Glutamatergic neuron (in vitro differentiated cells): ENCODE data around the gene GBX1. TPM values are rescaled to one million over a fixed set of nuclear protein-coding genes. Genes with fewer than 3 reads are reported as not detected.

ENCODE experiments used
- DNase-seq: peaks from one replicate; pipeline ENCODE4 v3.0.0; 2022
- H3K27ac Mint-ChIP-seq: one replicate; pipeline ENCODE4 v1.8.0; 2020; ENCODE audit warnings: mild to moderate bottlenecking, mixed read lengths, inconsistent platforms; ENCODE audit not compliant: unreplicated experiment
- H3K27me3 Mint-ChIP-seq: one replicate; pipeline ENCODE4 v1.8.0; 2020; ENCODE audit warnings: mild to moderate bottlenecking, moderate library complexity, mixed read lengths, inconsistent platforms; ENCODE audit not compliant: unreplicated experiment
- H3K36me3 Mint-ChIP-seq: one replicate; pipeline ENCODE4 v1.8.0; 2020; ENCODE audit warnings: mild to moderate bottlenecking, mixed read lengths, inconsistent platforms; ENCODE audit not compliant: unreplicated experiment
- H3K4me1 Mint-ChIP-seq: one replicate; pipeline ENCODE4 v1.8.0; 2020; ENCODE audit warnings: mild to moderate bottlenecking, low read depth, mixed read lengths, inconsistent platforms; ENCODE audit not compliant: unreplicated experiment
- H3K4me3 Mint-ChIP-seq: one replicate; pipeline ENCODE4 v1.8.0; 2020; ENCODE audit warnings: mild to moderate bottlenecking, mixed read lengths, inconsistent platforms; ENCODE audit not compliant: unreplicated experiment
- H3K9me3 Mint-ChIP-seq: one replicate; pipeline ENCODE4 v1.8.0; 2020; ENCODE audit warnings: mild to moderate bottlenecking, moderate library complexity, mixed read lengths, inconsistent platforms; ENCODE audit not compliant: unreplicated experiment
- CTCF ChIP-seq: fragments of 200-600 bp; sonication (generic); IDR thresholded peaks from one replicate; pipeline ENCODE4 v1.5.0; 2021; ENCODE audit not compliant: partially characterized antibody, unreplicated experiment
- total RNA-seq: library from RNA; stranded (reverse); fragmentation: NEBNext Ultra II Directional; extraction: Animal tissue kit (Norgen Biotek cat#: 25700); gene quantifications from one replicate; pipeline ENCODE4 v1.2.1, GENCODE V29; 2021; ENCODE audit not compliant: unreplicated experiment

The GBX1 gene
- total RNA-seq, 1 donor from 2014 or later: not detected

- Mint-ChIP-seq H3K36me3 (no peaks in the 10 kb centered on the region), H3K27me3 (peaks cover 6% of the 10 kb centered on the region), H3K27ac (no peak overlapping the region), H3K4me1 (no peaks in the 10 kb centered on the region), H3K4me3 (no peak overlapping the region), H3K9me3 (peaks cover 7% of the 10 kb centered on the region)
- no peak for DNase-seq
- no peak for TF ChIP-seq CTCF
Measured at GRCh38 chr7:151152643-151153513, 14.6 kb downstream of the GBX1 start.

GRCh38 chr7:151150388-151150787, 17.1 kb downstream of the GBX1 start:
- Mint-ChIP-seq H3K36me3 (no peaks in the 10 kb centered on the region), H3K9me3 (peaks cover 18% of the 10 kb centered on the region), H3K4me1 (no peaks in the 10 kb centered on the region), H3K27me3 (peaks cover 6% of the 10 kb centered on the region), H3K4me3 (no peak overlapping the region), H3K27ac (no peak overlapping the region)
- TF ChIP-seq CTCF: no peak
- DNase-seq: no peak

GRCh38 chr7:151148319-151149259, 18.9 kb downstream of the GBX1 start:
- Mint-ChIP-seq H3K27me3 (peaks cover 7% of the 10 kb centered on the region), H3K9me3 (peaks cover 19% of the 10 kb centered on the region), H3K36me3 (no peaks in the 10 kb centered on the region), H3K4me1 (no peaks in the 10 kb centered on the region), H3K4me3 (no peak overlapping the region), H3K27ac (no peak overlapping the region)
- no peak for TF ChIP-seq CTCF
- no peak for DNase-seq

GRCh38 chr7:151146761-151147160, 20.7 kb downstream of the GBX1 start:
- Mint-ChIP-seq H3K9me3 (peaks cover 22% of the 10 kb centered on the region), H3K4me3 (no peak overlapping the region)
- DNase-seq: no peak

More at GRCh38 chr7:151146761-151147160, 20.7 kb downstream of the GBX1 start:
- peaks cover 14% of the 10 kb centered on the region for H3K27me3 Mint-ChIP-seq
- H3K27ac Mint-ChIP-seq: no peak overlapping the region
- H3K36me3 Mint-ChIP-seq: no peaks in the 10 kb centered on the region
- no peak for TF ChIP-seq CTCF
- H3K4me1 Mint-ChIP-seq: peaks cover 3% of the 10 kb centered on the region
